NCI-H1048 (cell line): ENCODE data around the gene TIMM10B.

Source experiments
- DNase-seq: peaks from one replicate; lab custom pipeline; 2025; lab: John Stamatoyannopoulos, UW

TIMM10B gene

GRCh38 chr11:6481012-6481923 lies at the start of gene TIMM10B, which contains the start of gene ARFIP2:
TSS of gene TIMM10B (plus strand) at chr11:6481501. CDS start at chr11:6481517, 16 bp downstream.
TSS of gene ARFIP2 (minus strand) at chr11:6481331. CDS start at chr11:6480421, 910 bp downstream.
- DNase-seq, result peak; percentile 95

- DNase-seq, result no peak
Measured at GRCh38 chr11:6431861-6432260, 49.4 kb upstream of the TIMM10B start.

- DNase-seq, result no peak
Measured at GRCh38 chr11:6433998-6434660, 47.2 kb upstream of the TIMM10B start.

- no peak for DNase-seq
Measured at GRCh38 chr11:6437423-6437822, 43.9 kb upstream of the TIMM10B start.

GRCh38 chr11:6437993-6438392 lies 43.3 kb upstream of the TIMM10B start:
- DNase-seq, result no peak

- no peak for DNase-seq
Measured at GRCh38 chr11:6438979-6439571, 42.2 kb upstream of the TIMM10B start.

- DNase-seq, result no peak
Measured at GRCh38 chr11:6440906-6441358, 40.4 kb upstream of the TIMM10B start, which contains the start of gene HPX. TSS of gene HPX (minus strand) at chr11:6440987. CDS start at chr11:6440963, 24 bp downstream.

GRCh38 chr11:6442441-6442840 lies 38.9 kb upstream of the TIMM10B start:
- DNase-seq, result no peak

GRCh38 chr11:6443269-6444003 lies 37.9 kb upstream of the TIMM10B start:
- no peak for DNase-seq

GRCh38 chr11:6448574-6448973 lies 32.7 kb upstream of the TIMM10B start:
- DNase-seq, result no peak

- DNase-seq, result no peak
Measured at GRCh38 chr11:6452219-6452618, 29.1 kb upstream of the TIMM10B start.

GRCh38 chr11:6453152-6453551 lies 28.1 kb upstream of the TIMM10B start:
- no peak for DNase-seq

- no peak for DNase-seq
Measured at GRCh38 chr11:6455070-6455469, 26.2 kb upstream of the TIMM10B start.

GRCh38 chr11:6456361-6457073 lies 24.8 kb upstream of the TIMM10B start:
- DNase-seq, result no peak

- DNase-seq, result no peak
Measured at GRCh38 chr11:6457581-6458320, 23.6 kb upstream of the TIMM10B start.

- no peak for DNase-seq
Measured at GRCh38 chr11:6458352-6459098, 22.8 kb upstream of the TIMM10B start.

- no peak for DNase-seq
Measured at GRCh38 chr11:6459099-6459450, 22.2 kb upstream of the TIMM10B start.

- peak; percentile 52 for DNase-seq
Measured at GRCh38 chr11:6468712-6469495, 12.4 kb upstream of the TIMM10B start.

GRCh38 chr11:6469599-6469998 lies 11.7 kb upstream of the TIMM10B start:
- DNase-seq, result no peak
